NCI-H510A (cell line): Measurements from ENCODE around the gene ACOT11.
A peak's percentile ranks its signal among the peaks of the same experiment; 100 is the strongest.

Experiments used
- DNase-seq: peaks from one replicate; lab custom pipeline; 2025; lab: John Stamatoyannopoulos, UW

The ACOT11 gene

DNA sequence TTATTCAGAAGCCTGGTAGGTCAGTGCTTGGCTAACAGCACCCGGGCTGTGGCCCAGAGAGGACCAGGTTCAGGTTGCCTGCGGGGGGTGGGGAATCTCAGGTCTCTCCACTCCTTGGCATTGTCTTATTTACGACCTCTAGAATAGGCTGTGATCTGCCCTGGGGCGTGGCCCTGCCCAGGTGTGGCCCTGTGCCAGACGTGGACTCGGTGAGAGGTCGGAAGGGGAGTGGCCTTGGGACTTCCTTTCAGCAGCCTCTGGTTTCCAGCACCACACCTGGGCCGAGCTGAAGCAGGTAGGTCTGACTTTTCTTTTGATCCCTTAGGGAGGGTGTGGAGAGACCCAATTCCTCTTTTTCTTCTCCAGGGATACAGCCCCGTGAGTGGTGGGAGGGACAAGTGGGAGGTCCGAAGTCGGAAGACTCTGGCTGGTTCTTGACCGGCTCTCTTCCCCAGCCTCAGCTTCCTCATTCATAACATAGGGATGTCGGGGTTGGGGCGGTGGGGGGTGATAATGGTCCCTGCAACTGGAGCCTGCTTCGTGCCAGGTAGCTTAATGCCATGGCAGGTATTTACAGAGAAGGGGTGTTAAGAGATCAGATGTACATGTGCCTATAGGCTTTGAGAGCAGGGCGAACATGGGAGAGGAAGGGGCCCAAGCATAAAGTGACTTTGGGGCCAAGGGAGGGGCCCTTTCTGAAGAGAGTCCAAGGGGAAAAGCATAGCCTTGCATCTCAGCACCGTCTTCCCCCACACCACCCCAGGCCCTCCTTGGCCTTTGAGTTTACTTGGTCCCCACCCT is 16.5 kb downstream of the ACOT11 start:
- peak; percentile 88 for DNase-seq

DNA sequence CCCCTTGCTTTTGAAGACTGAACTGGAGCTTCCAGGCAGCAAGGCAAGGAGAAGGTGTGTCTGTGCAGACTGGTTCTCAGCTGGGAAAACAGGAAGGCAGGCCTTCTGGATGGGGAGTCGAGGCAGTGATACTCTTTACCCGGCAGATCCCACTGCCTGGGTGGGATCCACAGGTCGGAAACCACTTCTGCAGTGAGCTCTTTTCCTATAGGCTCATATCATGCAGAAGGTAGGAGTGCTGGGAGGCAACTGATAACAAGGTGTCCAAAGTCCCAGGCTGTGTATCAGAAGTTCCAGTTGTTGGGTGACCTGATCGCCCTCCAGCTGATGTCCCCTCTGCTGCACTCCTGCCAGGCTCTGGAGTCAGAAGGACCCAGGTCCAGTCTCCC is 17.1 kb downstream of the ACOT11 start:
- DNase-seq = no peak

DNA sequence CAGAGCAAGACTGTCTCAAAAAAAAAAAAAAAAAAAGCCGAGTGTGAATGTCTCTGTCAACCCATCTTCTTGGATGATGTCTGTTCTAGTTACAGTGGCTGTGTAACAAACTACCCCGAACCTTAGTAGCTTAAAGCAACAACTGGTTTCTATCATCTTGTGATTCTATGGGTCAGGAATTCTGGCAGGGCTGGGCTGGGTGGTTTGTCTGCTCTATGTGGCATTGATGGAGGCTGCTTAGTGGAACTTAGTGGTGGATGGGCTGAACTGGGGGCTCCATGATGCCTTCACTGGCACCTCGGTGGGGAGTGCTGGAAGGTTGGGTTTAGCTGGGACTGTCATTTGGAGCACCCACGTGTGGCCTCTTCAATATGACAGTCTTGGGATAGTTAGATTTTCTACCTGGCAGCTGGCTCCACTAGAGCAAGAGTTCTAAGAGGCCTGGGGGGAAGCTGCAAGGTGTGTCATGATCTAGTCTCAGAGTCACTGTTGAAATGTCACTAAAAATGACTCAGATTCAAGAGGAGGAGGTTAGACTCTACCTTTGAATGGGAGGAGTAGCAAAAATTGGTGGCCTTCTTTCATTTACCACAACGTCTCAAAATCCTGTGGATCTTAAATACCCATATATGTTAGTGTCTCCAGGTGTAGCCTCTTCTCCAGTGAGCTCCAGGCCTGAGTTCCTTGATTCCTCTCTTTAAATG is 18.6 kb downstream of the ACOT11 start:
- DNase-seq = no peak

DNA sequence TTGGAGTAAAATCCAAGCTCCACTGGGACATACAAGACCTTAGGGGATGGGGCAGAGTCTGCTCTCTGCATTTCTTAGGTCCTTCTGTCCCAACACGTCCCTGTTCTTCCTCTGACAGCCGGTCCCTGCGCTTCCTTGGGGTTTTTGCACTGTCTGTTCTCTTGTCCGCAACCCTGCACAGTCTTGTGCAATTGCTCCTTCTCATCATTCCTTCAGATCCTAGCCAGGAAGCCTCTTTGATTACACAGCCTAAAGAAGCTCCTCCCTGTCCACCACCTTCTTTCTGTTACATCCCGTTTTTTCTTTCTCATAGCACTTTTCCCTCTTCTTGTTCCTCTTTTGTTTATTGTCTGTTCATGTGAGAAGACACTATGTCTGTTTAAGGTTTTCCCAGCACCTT is 19.9 kb downstream of the ACOT11 start:
- no peak for DNase-seq

DNA sequence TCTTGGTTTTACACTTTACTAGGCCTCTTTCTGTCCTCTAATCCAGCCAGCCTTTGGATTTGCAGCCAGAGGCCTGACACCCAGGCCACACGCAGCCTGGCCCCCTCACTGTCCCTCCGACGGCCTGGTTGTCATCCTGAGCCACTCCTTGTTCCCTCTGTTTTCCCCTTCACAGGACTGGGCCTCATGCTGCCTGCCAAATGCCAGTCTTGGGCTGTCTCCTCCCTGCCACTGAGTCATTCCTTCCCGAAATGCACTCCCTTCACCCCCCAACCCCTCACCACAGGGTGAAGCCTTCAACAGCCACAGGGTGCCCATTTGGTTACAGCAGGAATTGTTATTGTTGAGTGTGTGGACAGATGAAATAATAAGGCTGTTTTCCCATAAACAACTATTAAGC is 21.3 kb downstream of the ACOT11 start:
- DNase-seq = no peak

DNA sequence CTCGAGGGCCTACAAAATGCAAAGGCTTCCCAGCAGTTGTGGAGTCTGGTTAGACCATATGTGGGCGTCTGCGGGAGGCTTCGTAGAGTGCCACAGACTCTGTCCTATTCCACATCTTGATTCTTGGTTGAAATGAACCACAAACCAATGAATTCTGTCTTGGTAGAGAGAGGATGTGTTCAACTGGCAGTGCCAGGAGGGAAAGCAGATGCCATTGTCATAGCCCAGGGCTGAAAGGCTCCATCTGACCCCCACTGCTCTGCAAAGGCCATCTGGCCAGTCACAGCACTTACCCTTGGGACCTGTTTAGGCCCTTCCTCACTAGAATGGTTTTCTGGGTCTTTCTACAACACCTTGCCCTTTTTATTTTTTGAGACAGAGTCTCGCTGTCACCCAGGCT is 22.1 kb downstream of the ACOT11 start:
- no peak for DNase-seq

DNA sequence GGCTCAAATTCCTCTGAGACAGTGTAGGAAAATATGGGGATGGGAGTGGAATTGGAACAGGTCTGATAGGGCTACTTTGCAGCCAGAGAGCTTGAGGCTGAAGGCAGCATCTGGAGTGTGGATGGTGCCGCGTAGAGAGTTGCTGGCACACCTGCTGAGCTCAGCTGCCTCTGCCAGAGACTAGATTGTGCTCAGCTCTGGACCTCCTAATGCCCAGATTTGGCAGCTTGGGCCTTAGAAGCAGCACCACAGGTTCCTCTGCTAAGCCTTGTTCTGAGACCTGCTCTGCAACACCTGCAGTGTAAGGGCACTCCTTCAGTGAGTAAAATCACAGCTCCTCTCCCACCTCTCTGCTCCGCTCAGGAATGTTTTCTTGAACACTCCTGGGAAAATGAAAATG is 23.3 kb downstream of the ACOT11 start:
- peak; percentile 16 for DNase-seq

DNA sequence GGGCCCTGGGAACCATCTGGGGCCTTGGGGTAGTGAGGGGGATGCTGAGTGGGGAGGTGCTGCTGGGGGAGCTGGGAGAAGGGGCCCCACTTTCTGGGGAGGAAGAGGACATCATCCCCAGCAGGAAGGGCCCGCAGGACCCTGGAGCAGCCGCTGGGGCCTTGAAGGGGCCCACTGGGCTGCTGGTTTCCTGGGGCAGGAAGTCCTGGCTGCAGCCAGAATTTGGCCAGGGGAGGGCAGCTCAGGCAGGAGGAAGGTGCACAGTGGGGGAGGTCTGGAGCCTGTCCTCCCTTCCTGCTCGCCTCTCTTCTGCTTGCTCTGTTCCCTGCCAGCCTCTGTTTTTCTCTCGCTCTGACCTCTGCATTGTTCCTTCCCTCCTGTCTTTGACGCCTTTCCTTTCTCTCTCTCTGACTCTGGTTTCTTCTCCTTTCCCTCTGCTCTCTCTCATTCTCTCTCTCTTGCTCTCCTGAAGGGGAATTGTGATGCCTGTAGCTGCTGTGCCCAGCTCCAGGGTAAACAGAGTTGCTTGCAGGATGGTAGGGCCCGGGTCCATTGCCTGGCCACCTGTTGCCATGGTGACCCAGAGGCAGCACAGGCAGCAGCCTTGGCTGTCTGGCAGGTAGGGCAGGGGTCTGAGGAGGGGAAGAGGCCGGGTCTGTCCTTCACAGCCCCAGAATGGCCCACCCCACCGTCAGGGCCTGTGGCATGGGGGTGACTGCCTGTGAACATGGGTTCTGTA is 23.9 kb downstream of the ACOT11 start:
- DNase-seq = no peak

DNA sequence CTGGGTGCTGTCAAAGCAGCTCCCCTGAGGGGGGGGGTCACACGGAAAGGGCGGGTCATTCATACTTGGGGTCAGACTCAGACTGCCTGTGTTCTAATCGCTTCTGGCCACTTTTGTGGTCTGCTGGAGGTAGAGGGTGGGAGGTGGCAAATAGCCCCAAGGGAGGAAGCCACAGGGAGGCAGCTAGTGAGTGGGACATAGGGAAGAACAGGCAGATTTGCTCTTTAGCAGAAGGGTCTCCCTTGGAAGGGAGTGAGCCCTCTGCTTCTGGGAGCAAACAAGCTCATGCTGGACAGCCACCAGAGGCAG is 24.5 kb downstream of the ACOT11 start:
- DNase-seq = no peak

DNA sequence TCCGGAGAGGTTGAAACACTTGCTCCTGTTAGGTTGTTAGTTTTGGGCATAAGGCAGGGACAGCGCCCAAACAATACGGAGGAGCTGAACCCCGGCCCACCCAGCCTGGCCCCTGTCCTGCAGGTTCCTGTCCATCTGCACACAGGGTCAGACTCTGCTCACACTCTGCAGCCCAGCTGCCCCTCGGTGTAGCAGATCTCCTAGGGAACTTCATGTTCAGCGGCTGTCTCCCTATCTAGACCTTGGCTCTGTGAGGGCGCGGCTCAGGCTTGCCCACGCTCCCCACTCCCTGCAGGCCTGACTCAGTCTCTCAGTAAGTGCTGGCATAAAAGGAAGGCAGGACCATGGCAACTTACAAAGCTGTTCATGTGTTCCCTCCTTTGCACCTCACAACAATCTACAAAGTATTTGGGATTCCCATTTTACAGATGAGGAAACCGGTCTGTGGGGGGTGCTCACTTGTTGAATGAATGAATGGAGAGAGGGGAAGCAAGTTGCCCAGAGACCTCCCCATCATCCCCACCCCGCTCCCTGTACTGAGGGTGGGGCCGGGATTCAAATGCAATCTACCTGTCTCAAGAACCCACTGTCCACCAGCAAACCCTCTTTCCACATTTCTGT is 26.2 kb downstream of the ACOT11 start:
- DNase-seq = no peak

DNA sequence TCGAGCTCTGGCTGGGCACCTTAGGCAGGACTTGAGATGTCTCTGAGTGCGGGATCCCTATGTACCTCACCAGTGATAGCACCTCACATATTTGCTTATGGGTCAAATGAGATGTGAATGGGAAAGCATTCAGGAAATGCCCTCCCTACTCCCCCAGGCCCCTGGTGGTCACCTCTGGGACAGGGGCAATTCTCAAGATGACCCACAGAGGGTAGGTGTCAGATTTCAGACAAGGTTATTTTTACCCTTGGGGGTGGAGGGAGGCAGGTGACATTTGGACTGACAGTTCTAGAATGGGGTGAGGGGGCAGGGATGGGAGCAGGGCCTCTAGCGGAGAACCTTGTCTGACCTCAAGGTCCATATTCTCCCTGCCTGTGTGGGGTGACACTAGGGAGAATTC is 27.1 kb downstream of the ACOT11 start:
- no peak for DNase-seq

DNA sequence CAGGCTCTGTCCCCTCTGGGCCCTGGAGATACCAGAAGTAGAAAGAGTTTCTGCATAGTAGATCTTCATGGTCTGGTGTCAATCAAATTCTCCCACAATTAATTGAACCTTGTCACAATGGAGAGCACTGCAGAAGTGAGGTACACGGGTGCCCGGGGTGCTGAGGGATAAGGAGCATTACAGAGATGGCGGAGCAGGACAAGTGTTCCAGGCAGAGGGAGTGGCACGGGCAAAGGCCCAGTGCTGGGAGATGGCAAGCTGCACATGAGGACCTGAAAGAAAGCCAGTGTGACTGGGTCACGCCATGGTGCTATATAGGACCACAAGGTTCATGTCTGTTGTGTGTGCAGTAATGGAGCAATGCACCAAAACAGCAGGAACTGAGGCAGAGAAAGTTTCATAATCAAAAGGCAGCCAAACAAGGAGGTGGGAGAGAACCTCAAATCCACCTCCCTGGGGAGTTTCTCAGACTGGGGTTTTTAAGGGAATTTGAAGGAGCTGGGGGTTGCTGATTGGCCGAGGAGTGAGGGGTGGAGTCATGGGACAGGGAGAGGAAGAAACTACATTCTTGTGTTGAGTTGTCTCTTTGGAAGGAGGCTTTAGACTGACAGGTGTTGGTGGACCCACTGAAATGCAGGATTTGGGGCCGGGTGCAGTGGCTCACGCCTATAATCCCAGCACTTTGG is 27.7 kb downstream of the ACOT11 start:
- no peak for DNase-seq

DNA sequence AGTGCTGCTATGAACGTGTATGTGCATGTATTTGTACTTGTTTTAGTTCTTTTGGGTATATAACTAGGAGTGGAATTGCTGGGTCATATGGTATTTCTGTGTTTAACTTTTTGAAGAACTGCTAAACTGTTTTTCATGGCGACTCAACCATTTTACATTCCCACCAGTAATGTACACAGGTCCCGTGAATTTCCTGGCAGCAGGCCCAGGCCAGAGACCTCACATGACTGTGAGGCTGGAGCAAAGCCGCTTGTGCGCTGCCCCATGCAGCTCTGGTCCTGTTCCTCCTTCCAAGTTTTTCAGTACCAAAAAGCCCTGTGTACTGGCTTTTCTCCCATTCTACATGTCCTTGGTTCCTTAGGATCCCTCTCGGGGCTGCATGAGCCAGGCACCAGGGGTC is 29.6 kb downstream of the ACOT11 start:
- no peak for DNase-seq

DNA sequence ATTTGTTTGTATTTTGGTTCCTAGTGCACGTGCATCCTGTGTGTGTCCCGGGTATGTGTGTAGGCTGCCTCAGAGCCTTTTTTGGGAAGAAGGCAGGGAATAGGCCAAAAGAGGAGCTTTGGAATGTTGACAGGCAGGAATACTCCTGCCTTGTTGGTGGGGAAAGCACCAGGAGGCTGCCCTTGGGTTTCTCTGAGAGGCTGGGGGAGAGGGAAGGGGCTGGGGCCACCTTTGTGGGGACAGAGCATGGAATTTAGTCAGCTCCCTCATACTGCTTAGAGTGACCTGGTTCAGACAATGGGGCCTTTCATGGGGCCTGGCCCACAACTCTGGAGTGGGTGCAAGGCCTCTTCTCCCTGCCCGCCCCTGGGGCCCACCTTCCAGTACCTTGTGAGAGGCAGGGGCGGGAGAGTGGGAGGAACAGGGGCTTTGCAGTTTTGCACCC is 31.3 kb downstream of the ACOT11 start:
- DNase-seq = no peak

DNA sequence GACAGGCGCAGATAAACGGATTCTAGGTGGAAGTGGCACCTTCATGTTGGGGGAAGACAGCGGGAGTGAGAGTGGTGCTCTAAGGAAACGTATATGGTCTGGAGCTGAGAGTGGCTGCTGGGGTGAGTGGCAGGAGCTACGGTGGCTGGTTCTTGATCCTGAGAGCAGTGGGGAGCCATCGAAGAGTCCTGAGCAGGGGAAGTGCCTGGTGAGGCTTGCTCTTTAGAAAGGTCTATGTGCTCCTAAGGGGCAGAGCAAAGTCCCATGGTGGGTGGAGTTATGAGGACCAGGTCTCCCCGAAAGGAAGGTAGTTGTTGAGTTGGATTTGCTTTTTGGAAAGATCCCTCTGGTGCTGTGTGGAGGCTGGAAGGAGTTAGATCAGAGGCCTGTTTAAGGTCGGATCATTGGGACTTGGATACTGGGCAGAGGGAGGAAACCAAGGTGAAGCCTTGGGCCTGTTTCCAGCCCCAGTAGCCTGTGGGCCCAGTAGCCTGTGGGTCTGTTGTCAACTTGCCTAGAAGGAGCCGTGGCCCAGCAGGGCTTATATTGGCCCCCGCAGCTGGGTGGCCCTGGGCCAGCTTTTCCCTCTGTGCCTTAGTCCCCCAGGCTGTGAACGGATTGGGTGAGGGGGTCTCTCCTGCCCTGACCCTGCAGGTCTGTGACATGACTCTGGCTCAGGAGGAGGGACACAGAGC is 33.0 kb downstream of the ACOT11 start:
- no peak for DNase-seq

DNA sequence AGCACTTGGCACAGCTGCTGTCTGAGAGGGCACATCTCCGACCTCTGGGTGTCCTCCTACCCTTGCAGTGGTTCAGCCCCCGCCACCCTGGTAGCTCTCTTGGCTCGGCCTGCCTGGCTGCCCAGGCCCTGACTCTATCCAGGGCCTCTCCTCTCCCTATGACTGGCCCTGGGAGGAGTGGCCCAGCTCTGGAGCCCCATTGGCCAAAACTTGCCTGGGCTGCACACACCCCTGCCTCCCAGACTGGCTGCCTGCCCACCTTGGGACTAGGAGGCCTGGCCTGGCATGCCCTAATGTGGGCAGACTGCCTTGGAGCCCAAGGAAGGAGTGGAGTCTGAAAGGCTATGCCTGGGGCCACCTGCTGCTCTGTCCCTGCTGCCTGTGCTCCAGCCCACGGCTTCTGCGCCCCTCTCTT is 33.6 kb downstream of the ACOT11 start:
- DNase-seq = no peak

DNA sequence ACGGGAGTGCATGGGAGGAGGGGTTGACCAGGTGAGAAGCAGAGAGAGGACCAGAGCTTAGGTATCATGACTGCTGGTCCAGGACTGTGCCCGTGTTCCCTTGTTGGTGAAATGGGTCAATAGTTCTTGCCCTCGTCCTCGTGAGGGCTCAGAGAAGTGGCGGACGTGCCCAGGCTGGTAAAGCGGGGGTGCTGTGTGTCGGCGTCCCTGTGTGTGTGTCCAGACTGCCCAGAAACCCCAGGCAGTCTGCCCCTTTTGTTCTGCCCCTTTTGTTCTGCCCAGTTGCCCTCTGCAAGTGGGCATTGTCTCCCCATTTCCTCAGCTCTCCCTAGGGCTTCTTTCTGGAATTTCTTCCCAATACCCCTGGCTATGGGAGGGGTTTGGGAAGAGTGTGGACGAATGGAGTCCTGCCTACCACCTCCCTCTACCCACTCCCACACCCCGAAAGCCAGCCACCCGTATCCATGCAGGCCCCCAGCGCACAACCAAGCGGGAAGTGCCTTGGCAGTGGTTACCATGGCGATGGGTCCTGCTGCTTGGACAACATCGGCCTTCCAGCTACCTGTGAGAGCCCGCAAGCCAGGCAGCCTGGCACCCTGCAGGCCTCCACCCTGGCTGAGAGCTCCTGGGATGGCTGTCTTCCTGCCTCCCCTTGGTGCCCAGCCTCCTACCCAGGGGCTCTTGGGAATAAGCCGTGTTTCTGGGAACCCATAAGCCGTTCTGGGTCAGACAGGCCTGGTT is 34.7 kb downstream of the ACOT11 start:
- DNase-seq = peak; percentile 65

DNA sequence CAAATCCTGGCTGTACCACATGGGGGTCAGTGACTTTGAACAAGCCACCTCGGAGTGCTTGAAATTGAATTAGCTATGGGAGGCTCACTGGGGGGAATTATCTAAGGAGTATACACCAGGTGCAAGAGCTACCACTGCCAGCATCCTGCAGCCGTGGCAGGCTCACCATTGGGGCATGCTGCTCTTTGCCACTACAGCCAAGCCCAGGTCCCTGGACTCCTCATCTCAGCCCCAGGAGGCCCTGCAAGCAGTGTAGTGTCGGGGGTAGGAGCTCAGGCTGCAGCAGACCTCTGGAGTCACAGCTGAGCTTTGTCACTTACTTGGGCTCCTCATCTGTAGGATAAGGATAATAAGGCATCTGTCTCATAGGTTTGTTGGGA is 35.3 kb downstream of the ACOT11 start:
- no peak for DNase-seq

DNA sequence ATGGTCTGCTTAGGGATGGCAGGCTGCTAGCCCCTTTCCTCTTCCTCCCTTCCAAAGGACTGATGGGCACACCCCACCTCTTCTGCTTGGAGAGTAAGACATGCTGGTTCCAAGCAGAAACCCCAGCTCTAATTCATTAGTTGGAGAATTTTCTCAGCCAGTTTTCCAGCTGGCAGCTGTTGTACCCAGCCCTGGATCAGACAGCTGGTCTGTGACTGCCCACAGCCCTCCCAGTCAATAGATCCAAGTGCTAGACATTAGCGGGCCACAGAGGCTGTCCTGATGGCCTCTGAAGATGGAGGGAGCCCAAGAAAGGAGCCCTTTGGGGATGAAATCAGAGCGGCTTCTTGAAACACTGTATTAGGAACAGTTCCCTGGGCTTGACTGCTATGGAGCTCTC is 35.8 kb downstream of the ACOT11 start:
- DNase-seq = no peak

DNA sequence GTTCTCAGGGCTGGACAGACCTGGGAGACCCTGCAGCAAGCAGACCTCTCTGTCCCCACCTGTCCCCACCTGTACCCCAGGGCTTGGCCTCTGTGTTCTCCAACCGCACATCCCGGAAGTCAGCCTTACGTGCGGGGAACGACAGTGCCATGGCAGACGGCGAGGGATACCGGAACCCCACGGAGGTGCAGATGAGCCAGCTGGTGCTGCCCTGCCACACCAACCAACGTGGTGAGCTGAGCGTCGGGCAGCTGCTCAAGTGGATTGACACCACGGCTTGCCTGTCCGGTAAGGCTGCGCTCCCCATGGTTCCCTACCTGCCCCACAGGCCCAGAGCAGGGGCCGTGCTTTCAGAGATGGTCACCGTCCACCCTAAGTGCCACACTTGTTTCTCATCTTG is 36.5 kb downstream of the ACOT11 start:
- DNase-seq = no peak
